Inferior parietal cortex (tissue), 1 donor: ENCODE results near the gene ABHD13.

Experiments
- DNase-seq: peaks from one replicate; pipeline ENCODE4 v3.0.0-alpha.2; 2016; ENCODE audit errors: extremely low spot score

ABHD13 gene

GRCh38 chr13:108283110-108283509 is 64.9 kb downstream of the ABHD13 start:
- no peak for DNase-seq
